Cortex of kidney (tissue), 1 donor: ENCODE results near the gene NCKAP1.
A peak's percentile ranks its signal among the peaks of the same experiment; 100 is the strongest.
"Not testable (repeated sequence)": the region's sequence is repeated elsewhere in the genome, so short reads cannot be mapped to it uniquely, and the experiment has no call there.

ENCODE experiments used
- DNase-seq: peaks from one replicate; lab custom pipeline; 2025; lab: John Stamatoyannopoulos, UW

NCKAP1 gene

DNA sequence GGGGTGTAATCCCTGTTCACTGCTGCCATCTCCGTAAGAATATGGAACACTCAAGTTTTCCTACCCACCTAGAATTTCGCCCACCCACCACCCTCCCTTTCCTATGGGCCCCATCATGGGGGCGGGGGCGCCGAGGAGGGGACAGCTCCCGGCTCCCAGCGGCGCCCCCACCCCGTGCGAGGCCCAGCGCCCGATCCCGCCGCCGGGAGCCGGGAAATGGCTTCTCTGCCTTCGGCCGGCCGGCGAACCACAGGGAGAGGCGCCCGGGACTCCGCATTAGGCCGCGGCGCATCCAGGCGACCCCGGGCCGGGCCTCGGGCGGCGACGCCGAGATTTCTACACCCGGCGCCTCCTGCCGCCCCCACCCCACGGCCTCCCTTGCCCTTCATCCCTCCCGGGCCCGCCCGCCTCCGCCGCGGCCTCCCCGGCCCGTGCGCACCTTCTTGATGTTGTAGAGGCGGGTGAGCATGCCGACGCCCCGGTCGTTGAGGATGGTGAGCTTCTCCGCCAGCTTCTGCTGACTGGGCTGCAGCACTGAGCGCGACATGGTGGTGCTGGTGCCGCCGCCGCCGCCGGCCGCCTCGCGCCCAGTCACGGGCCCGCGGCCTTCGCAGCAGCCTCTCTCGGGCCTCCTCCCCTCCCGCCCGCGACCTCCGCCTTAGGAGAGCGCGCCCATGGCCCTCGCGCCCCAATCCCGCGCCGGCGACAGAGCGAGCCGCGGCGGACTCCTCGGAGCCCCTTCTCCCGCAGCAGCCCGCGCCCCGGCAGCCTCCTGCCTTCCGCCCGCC, 510 bp downstream of the NCKAP1 start:
- DNase-seq, result peak; percentile 68

- no peak for DNase-seq
Observed at GRCh38 chr2:183037074-183037552, 1.1 kb downstream of the NCKAP1 start.

DNA sequence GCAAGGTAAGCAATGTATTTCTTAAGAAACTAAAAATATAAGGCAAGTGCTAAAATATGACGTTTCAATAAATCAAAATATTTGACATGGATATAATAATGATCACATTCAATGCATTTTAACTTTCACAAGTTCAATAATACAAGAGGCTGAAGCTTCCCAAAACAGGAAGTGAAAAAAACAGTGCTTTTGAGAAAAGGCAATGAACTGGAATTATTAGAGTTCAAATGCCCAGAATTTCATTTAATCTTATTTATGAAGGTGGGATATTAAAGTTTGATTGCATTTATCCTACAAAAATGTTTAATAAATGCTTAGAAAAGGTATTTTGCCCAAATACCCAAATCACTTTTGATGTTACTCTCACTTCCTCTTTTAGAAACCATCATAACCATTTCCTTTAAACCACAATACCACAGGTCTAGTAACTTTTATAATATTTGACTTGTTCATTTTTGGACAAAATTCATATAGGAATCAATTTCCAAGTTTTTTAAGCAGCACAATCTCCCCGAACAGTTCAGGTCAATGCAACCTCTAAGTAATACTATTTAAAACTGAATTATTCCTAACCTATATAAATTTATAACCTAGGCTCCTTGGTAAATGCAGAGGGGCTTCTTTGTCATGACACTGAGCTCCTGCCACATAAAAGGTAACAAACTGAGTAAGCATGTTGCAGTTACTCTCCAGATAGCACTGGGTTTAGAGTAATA, 2.1 kb downstream of the NCKAP1 start:
- DNase-seq, result no peak

DNA sequence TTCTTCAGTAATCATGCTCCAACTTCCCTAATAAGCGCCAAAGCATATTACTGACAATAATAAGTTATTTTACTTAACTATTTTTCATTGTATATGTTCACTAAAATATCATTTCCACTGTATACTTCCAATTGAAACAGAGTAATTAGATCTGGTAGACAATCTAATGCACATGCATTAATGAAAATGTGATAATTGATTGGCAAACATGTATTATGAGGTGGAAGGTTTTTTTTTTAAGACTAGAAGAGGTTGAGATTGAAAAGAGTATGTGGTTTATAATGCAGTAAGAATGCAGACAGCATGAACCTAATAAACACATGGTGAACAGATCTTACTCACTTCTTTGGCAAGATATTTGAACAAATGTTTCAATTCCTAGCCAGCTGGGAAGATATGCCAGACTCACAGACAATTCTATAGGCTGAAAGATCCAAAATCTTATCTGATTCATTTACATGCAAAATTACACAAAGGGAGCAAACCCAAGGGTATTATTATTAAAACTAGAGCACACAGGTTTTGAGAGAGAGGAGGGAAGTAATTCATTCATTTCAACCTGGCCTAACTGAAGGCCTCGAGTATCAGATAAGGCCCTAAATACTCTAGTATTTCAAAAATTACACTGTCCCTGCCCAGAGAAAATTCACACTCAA, 2.8 kb downstream of the NCKAP1 start:
- DNase-seq, result no peak

GRCh38 chr2:183034806-183035205, 3.5 kb downstream of the NCKAP1 start:
- DNase-seq, result no peak

- no peak for DNase-seq
Observed at GRCh38 chr2:183033951-183034350, 4.3 kb downstream of the NCKAP1 start.

DNA sequence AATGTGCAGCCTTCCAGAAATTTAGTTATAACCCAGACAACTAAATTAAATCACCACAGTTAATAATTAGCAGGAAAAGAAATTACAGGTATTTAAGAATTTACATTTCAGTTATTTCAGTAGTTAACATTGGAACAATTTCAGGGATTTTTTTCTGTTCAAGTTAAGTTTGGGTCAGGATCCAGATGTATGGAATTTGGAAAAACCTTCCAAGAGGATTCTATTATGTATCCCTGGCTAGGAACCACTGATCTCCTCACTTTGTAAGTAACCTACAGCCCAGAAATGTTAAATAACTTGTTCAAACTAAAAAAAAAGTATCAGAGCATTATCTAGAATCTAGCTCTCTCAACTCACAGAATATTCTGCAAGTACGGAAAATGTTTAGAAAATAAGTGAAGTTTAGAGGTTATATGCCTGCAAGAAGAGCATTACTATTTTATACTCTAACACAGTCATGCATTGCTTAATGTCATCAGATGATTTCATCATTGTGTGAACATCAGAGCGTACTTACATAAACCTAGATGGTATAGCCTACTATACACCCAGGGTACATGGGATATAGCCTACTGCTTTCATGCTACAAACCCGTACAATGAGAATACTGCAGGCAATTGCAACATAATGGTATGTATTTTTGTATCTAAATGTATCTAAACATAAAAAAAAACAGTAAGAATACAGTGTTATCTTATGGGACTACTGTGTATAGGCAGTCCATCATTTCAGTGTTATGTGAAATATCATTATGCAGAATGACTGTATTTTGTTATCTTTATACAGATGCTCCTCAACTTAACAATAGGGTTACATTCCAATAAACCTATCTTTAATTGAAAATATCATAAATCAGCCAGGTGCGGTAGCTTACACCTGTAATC, 6.1 kb downstream of the NCKAP1 start:
- no peak for DNase-seq

GRCh38 chr2:183029219-183029618, 9.0 kb downstream of the NCKAP1 start:
- no peak for DNase-seq

DNA sequence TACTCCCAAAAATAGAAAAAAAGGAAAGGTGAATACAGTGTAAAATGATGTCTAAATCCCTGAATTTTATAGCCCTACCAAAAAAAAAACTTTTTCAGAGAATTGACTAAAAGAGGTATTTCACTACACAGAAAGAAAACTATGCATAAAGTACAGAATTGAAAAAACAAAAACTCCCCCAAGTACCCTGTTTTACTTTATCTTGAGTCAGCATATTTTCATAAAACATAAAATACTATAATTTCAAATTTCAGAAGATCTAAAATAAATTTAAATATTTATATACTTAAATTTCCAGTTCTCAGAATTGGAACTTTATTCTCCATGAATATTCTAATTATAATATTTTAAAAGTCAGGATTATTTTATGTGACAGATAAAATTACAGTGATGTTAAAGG, 10.1 kb downstream of the NCKAP1 start:
- DNase-seq, result no peak

GRCh38 chr2:183027443-183027842, 10.8 kb downstream of the NCKAP1 start:
- no peak for DNase-seq

DNA sequence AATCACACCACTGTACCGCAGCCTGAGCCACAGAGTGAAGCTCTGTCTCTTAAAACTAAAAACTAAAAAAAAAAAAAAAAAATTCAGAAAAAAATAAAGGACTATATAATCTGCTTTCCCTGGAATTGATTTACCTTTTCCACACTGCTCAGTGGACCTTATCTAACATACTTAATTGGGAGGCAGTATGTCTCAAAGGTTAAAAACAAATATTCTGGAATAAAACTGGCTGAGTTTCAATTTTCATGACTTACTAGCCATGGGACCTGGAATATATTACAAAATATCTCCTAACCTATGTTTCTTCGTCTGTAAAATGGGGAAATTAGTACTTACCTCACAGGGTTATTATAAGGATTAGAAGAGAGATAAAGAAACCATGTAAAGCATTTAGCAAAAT, 11.8 kb downstream of the NCKAP1 start:
- DNase-seq, result no peak

GRCh38 chr2:183025993-183026392, 12.3 kb downstream of the NCKAP1 start:
- DNase-seq, result no peak

GRCh38 chr2:183024339-183025095, 13.7 kb downstream of the NCKAP1 start:
- DNase-seq, result no peak

DNA sequence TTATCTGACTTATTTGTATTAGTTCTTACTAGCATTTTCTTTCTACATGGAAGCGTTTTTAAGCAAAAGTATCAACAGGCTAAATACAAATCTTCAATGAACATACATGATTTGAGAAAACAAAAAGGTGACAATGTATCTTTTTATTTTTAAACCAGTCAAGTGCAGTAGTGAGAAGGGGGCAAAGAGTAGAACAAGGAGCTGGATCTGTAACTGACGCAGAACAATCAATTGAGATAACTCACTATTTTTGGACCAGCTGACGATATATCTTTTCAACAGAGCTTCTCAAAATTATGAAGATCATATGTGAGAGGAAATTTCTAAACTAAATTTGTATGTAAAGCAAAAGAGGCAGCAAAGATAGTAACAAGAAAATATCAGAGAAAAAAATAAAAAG, 15.5 kb downstream of the NCKAP1 start:
- DNase-seq, result no peak

GRCh38 chr2:183021613-183022012, 16.6 kb downstream of the NCKAP1 start:
- no peak for DNase-seq

- no peak for DNase-seq
Observed at GRCh38 chr2:183019718-183020442, 18.4 kb downstream of the NCKAP1 start.

GRCh38 chr2:183017845-183018244, 20.4 kb downstream of the NCKAP1 start:
- DNase-seq, result not testable (repeated sequence)

DNA sequence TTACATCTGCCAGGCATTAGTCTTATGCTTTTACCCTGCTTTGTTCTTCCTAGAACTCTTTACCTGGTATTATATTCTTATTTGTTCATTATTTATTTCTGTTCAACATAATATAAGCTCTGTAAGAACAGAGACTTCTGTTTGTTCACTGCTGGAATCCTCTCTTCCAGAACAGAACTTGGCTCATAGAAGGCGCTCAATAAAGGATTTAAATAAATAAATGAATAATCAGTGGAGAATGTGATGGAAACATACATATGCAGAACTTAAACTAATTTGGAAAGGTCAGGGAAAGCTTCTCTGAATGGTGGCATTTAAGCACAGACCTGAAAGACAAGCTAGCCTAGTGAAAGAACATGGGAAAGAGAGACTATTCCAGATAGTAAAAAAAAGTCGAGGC, 24.3 kb downstream of the NCKAP1 start:
- no peak for DNase-seq

- no peak for DNase-seq
Observed at GRCh38 chr2:183011743-183012142, 26.5 kb downstream of the NCKAP1 start.

DNA sequence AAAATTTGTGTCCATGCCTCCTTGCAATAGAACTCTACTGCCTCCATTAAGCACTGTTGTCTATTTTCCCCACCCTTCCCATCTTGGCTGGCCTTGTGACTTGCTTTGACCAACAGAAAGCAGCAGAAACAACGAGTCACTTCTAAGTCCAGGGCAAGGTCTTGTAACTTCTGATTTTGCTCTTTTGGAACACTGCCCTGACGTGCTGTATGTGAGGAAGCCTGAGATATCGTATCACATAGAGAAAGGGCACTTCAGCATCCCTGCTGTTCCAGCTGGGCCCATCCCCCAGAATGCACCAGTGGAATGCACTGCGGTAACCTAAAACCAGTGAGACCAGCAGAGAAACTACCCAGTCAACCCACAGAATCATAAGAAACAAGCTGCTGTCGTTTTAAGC, 28.1 kb downstream of the NCKAP1 start:
- no peak for DNase-seq
